Effector memory CD8-positive, alpha-beta T cell (primary cell): Measurements from ENCODE around the gene TIMM10B.
A peak's percentile ranks its signal among the peaks of the same experiment; 100 is the strongest.

Experiments
- ATAC-seq: fragments of 150-1000 bp; cut with Tn5 transposase; replicated peaks from 2 replicates; pipeline ENCODE4 v1.10.0; 2021; ENCODE audit warnings: mild to moderate bottlenecking, moderate library complexity
- DNase-seq, 3 experiments: peaks; one replicate each; pipeline ENCODE4 v3.0.0; 2021
- H3K27ac Mint-ChIP-seq, 2 donors: one replicate each; pipeline ENCODE4 v1.8.0; 2022; ENCODE audit warnings: mild to moderate bottlenecking in 2 of 2, mixed read lengths in 2 of 2, moderate library complexity in 2 of 2
- H3K27me3 Mint-ChIP-seq, 2 donors: one replicate each; pipeline ENCODE4 v1.8.0; 2022; ENCODE audit warnings: mixed read lengths in 2 of 2
- H3K36me3 Mint-ChIP-seq: one replicate; pipeline ENCODE4 v1.8.0; 2022; ENCODE audit warnings: mild to moderate bottlenecking, moderate library complexity, mixed read lengths; ENCODE audit not compliant: insufficient read depth
- H3K4me1 Mint-ChIP-seq, 2 donors: one replicate each; pipeline ENCODE4 v1.8.0; 2022; ENCODE audit warnings: low read depth in 2 of 2, mixed read lengths in 2 of 2
- H3K4me3 Mint-ChIP-seq, 2 donors: one replicate each; pipeline ENCODE4 v1.8.0; 2022; ENCODE audit warnings: mild to moderate bottlenecking in 2 of 2, mixed read lengths in 2 of 2, moderate library complexity in 2 of 2
- H3K9me3 Mint-ChIP-seq, 2 donors: one replicate each; pipeline ENCODE4 v1.8.0; 2022; ENCODE audit warnings: mixed read lengths in 2 of 2

Gene TIMM10B

GRCh38 chr11:6480299-6480914, 894 bp upstream of the TIMM10B start:
- Mint-ChIP-seq H3K27me3 (no peaks in the 10 kb centered on the region), H3K36me3 (peaks cover 27% of the 10 kb centered on the region), H3K27ac (peak overlapping the region; percentile 96 to 98), H3K4me3 (peak overlapping the region; percentile 89 to 90), H3K4me1 (peaks cover 29 to 32% of the 10 kb centered on the region in 2 donors), H3K9me3 (no peaks in the 10 kb centered on the region)
- ATAC-seq = no peak
- no peak for DNase-seq

GRCh38 chr11:6481924-6482275, 599 bp downstream of the TIMM10B start:
- Mint-ChIP-seq H3K4me1 (peaks cover 26 to 32% of the 10 kb centered on the region in 2 donors), H3K9me3 (no peaks in the 10 kb centered on the region), H3K36me3 (peaks cover 27% of the 10 kb centered on the region), H3K27ac (peak overlapping the region; percentile 96 to 98), H3K27me3 (no peaks in the 10 kb centered on the region), H3K4me3 (peak overlapping the region; percentile 89 to 90)
- ATAC-seq = peak; percentile 3
- DNase-seq = peak in 1 of 3 experiments; percentile 18

- DNase-seq = no peak
- peak overlapping the region; percentile 96 to 98 for H3K27ac Mint-ChIP-seq
- peaks cover 26% of the 10 kb centered on the region for H3K36me3 Mint-ChIP-seq
- H3K4me3 Mint-ChIP-seq = peak overlapping the region; percentile 89 to 90
- no peaks in the 10 kb centered on the region for H3K9me3 Mint-ChIP-seq
- H3K27me3 Mint-ChIP-seq = no peaks in the 10 kb centered on the region
- peaks cover 26 to 32% of the 10 kb centered on the region in 2 donors for H3K4me1 Mint-ChIP-seq
- ATAC-seq = no peak
These were observed 1.1 kb downstream of the TIMM10B start for GRCh38 chr11:6482441-6482840.

- ATAC-seq (no peak), DNase-seq (no peak)
- H3K36me3 Mint-ChIP-seq = peaks cover 25% of the 10 kb centered on the region
- peak overlapping the region; percentile 89 to 90 for H3K4me3 Mint-ChIP-seq
- peak overlapping the region; percentile 96 to 98 for H3K27ac Mint-ChIP-seq
- no peaks in the 10 kb centered on the region for H3K9me3 Mint-ChIP-seq
- no peaks in the 10 kb centered on the region for H3K27me3 Mint-ChIP-seq
- H3K4me1 Mint-ChIP-seq = peaks cover 26 to 32% of the 10 kb centered on the region in 2 donors
These were observed 1.7 kb downstream of the TIMM10B start for GRCh38 chr11:6483015-6483414.

- Mint-ChIP-seq H3K4me3 (no peak overlapping the region), H3K36me3 (peaks cover 26% of the 10 kb centered on the region), H3K4me1 (peaks cover 19 to 22% of the 10 kb centered on the region in 2 donors), H3K27ac (no peak overlapping the region), H3K27me3 (no peaks in the 10 kb centered on the region), H3K9me3 (no peaks in the 10 kb centered on the region)
- DNase-seq (no peak), ATAC-seq (no peak)
These were observed 4.4 kb downstream of the TIMM10B start for GRCh38 chr11:6485661-6486060.

GRCh38 chr11:6486256-6486655, 5.0 kb downstream of the TIMM10B start:
- ATAC-seq = no peak
- DNase-seq = no peak
- Mint-ChIP-seq H3K9me3 (no peaks in the 10 kb centered on the region), H3K36me3 (peaks cover 22% of the 10 kb centered on the region), H3K27ac (no peak overlapping the region), H3K27me3 (no peaks in the 10 kb centered on the region), H3K4me1 (peaks cover 13 to 16% of the 10 kb centered on the region in 2 donors), H3K4me3 (no peak overlapping the region)

- Mint-ChIP-seq H3K36me3 (peaks cover 18% of the 10 kb centered on the region), H3K4me1 (peaks cover 14 to 15% of the 10 kb centered on the region in 2 donors), H3K27me3 (no peaks in the 10 kb centered on the region), H3K4me3 (no peak overlapping the region), H3K9me3 (no peaks in the 10 kb centered on the region), H3K27ac (no peak overlapping the region)
- ATAC-seq (no peak), DNase-seq (no peak)
These were observed 5.6 kb downstream of the TIMM10B start for GRCh38 chr11:6486938-6487337.

GRCh38 chr11:6488342-6488741, 7.0 kb downstream of the TIMM10B start:
- no peak for ATAC-seq

GRCh38 chr11:6488821-6489220, 7.5 kb downstream of the TIMM10B start:
- Mint-ChIP-seq H3K27ac (no peak overlapping the region), H3K4me3 (no peak overlapping the region), H3K27me3 (no peaks in the 10 kb centered on the region), H3K9me3 (no peaks in the 10 kb centered on the region), H3K4me1 (peaks cover 4 to 7% of the 10 kb centered on the region in 2 donors), H3K36me3 (peaks cover 14% of the 10 kb centered on the region)
- ATAC-seq (no peak), DNase-seq (no peak)

More at GRCh38 chr11:6488342-6488741, 7.0 kb downstream of the TIMM10B start:
- no peak overlapping the region for H3K27ac Mint-ChIP-seq
- H3K36me3 Mint-ChIP-seq = peaks cover 17% of the 10 kb centered on the region
- peaks cover 7 to 11% of the 10 kb centered on the region in 2 donors for H3K4me1 Mint-ChIP-seq
- no peak overlapping the region for H3K4me3 Mint-ChIP-seq
- H3K27me3 Mint-ChIP-seq = no peaks in the 10 kb centered on the region
- DNase-seq = no peak
- no peaks in the 10 kb centered on the region for H3K9me3 Mint-ChIP-seq

- H3K4me1 Mint-ChIP-seq = peaks cover 4 to 9% of the 10 kb centered on the region in 2 donors
- H3K9me3 Mint-ChIP-seq = no peaks in the 10 kb centered on the region
- peaks cover 14% of the 10 kb centered on the region for H3K36me3 Mint-ChIP-seq
- peak overlapping the region in 1 of 2 donors; percentile 50 for H3K27ac Mint-ChIP-seq
- no peak overlapping the region for H3K4me3 Mint-ChIP-seq
- H3K27me3 Mint-ChIP-seq = no peaks in the 10 kb centered on the region
- no peak for ATAC-seq
- no peak for DNase-seq
These were observed 8.0 kb downstream of the TIMM10B start for GRCh38 chr11:6489306-6489705.

GRCh38 chr11:6497069-6497839, 16.0 kb downstream of the TIMM10B start, which contains the start of gene DNHD1:
Gene DNHD1, plus strand, starts transcription at chr11:6497280. Its CDS starts 936 bp downstream, at chr11:6498216.
- Mint-ChIP-seq H3K9me3 (no peaks in the 10 kb centered on the region), H3K4me3 (no peak within 1 kb of the TSS), H3K27me3 (no peaks in the 10 kb centered on the region), H3K4me1 (peaks cover 6 to 33% of the 10 kb centered on the region in 2 donors), H3K36me3 (peaks cover 15% of the 10 kb centered on the region), H3K27ac (peak within 1 kb of the TSS; percentile 35 to 58)
- ATAC-seq (no peak), DNase-seq (no peak)

- Mint-ChIP-seq H3K4me1 (peaks cover 6 to 26% of the 10 kb centered on the region in 2 donors), H3K4me3 (no peak overlapping the region), H3K36me3 (peaks cover 12% of the 10 kb centered on the region), H3K27ac (no peak overlapping the region), H3K27me3 (no peaks in the 10 kb centered on the region), H3K9me3 (no peaks in the 10 kb centered on the region)
- DNase-seq (no peak), ATAC-seq (no peak)
These were observed 16.8 kb downstream of the TIMM10B start for GRCh38 chr11:6498121-6498520.

- H3K9me3 Mint-ChIP-seq = no peaks in the 10 kb centered on the region
- no peak overlapping the region for H3K4me3 Mint-ChIP-seq
- peak overlapping the region in 1 of 2 donors; percentile 39 for H3K27ac Mint-ChIP-seq
- no peaks in the 10 kb centered on the region for H3K27me3 Mint-ChIP-seq
- H3K36me3 Mint-ChIP-seq = peaks cover 16% of the 10 kb centered on the region
- peaks cover 6 to 26% of the 10 kb centered on the region in 2 donors for H3K4me1 Mint-ChIP-seq
- no peak for ATAC-seq
- no peak for DNase-seq
These were observed 17.2 kb downstream of the TIMM10B start for GRCh38 chr11:6498544-6498943.

GRCh38 chr11:6502382-6502781, 21.1 kb downstream of the TIMM10B start:
- ATAC-seq = no peak
- no peaks in the 10 kb centered on the region for H3K9me3 Mint-ChIP-seq
- H3K4me1 Mint-ChIP-seq = peaks cover 3 to 15% of the 10 kb centered on the region in 2 donors
- no peaks in the 10 kb centered on the region for H3K27me3 Mint-ChIP-seq
- H3K27ac Mint-ChIP-seq = peak overlapping the region in 1 of 2 donors; percentile 50
- H3K4me3 Mint-ChIP-seq = no peak overlapping the region
- DNase-seq = no peak
- H3K36me3 Mint-ChIP-seq = peaks cover 15% of the 10 kb centered on the region
